ENCODE measurements around the gene DNAL1. TPM values are rescaled to one million over a fixed set of nuclear protein-coding genes. Genes with fewer than 3 reads are reported as not detected.

DNAL1 gene
- total and polyA plus RNA-seq, 2 of the 4 experiments (the other 2 are of a cell fraction): 4.5 to 5.4 TPM

- Histone ChIP-seq H3K4me2 (ENCODE audit: low read depth, low read length) (no peak overlapping the region), H3K56ac (ENCODE audit: extremely low read depth, insufficient read depth, low read length) (no peak overlapping the region), H2BK15ac (ENCODE audit: low read depth, low read length) (no peak overlapping the region), H2AFZ (replicated peaks; ENCODE audit: low read length, poor library complexity) (no peak overlapping the region), H3K79me1 (ENCODE audit: low read depth in 1 of 2, low read length in 2 of 2) (no peaks in the 10 kb centered on the region), H4K8ac (ENCODE audit: low read depth in 2 of 2, low read length in 2 of 2) (no peak overlapping the region), H3K27ac (ENCODE audit: insufficient read depth, low read length) (no peak overlapping the region), H3K9me1 (ENCODE audit: insufficient read depth, low read length) (no peaks in the 10 kb centered on the region), H2AK9ac (replicated peaks; ENCODE audit: low read depth, low read length, poor library complexity) (no peak overlapping the region), H3K14ac (replicated peaks; ENCODE audit: low read depth, low read length) (no peak overlapping the region), H4K91ac (ENCODE audit: insufficient read depth, low read depth, low read length) (no peak overlapping the region), H3K23ac (ENCODE audit: low read depth, low read length) (no peak overlapping the region), H3K18ac (ENCODE audit: low read depth, low read length) (no peak overlapping the region), H3K9me3 (ENCODE audit: control insufficient read depth, insufficient read depth, low read length) (no peaks in the 10 kb centered on the region), H3K4ac (ENCODE audit: low read depth, low read length) (no peak overlapping the region), H2BK5ac (ENCODE audit: low read depth, low read length, poor library complexity, severe bottlenecking) (no peak overlapping the region), H3K4me3 (ENCODE audit: insufficient read depth, low read depth, low read length) (no peak overlapping the region), H3K4me1 (ENCODE audit: control insufficient read depth, insufficient read depth, low read length) (no peaks in the 10 kb centered on the region), H2BK120ac (ENCODE audit: low read depth, low read length) (no peak overlapping the region), H4K5ac (ENCODE audit: low read depth, low read length) (no peak overlapping the region), H3K27me3 (ENCODE audit: control insufficient read depth, insufficient read depth, low read length) (peaks cover 8% of the 10 kb centered on the region), H2BK20ac (ENCODE audit: low read depth, low read length) (no peak overlapping the region), H3K9ac (ENCODE audit: low read depth, low read length) (no peak overlapping the region), H3K36me3 (ENCODE audit: control insufficient read depth, insufficient read depth, low read length) (no peaks in the 10 kb centered on the region), H4K20me1 (ENCODE audit: insufficient read depth, low read length) (no peaks in the 10 kb centered on the region), H2AK5ac (ENCODE audit: low read depth, low read length) (no peak overlapping the region)
- intact Hi-C loops (cut with micrococcal nuclease) (no loop called here), in situ Hi-C loops (cut with MboI; ENCODE audit: low sequenced_read_pairs) (no loop called here), dilution Hi-C loops (cut with HindIII; ENCODE audit: low sequenced_read_pairs, unreplicated experiment) (no loop called here)
- TF ChIP-seq NFE2L2 (IDR thresholded peaks at IDR 0.05; ENCODE audit: low read depth, low read length) (no peak), RAD21 (IDR thresholded peaks at IDR 0.05; ENCODE audit: low read length) (no peak), MAZ (IDR thresholded peaks at IDR 0.05; ENCODE audit: borderline replicate concordance, low read depth, low read length) (no peak), ELK1 (IDR thresholded peaks at IDR 0.05; ENCODE audit: borderline replicate concordance, low read depth, low read length) (no peak), POLR2A (IDR thresholded peaks at IDR 0.05; ENCODE audit: low read depth, low read length) (no peak), CHD1 (IDR thresholded peaks at IDR 0.05; ENCODE audit: low read depth, low read length) (no peak), MXI1 (IDR thresholded peaks at IDR 0.05; ENCODE audit: borderline replicate concordance, low read depth, low read length) (no peak), USF2 (IDR thresholded peaks at IDR 0.05; ENCODE audit: low read depth, low read length) (no peak), FOS (IDR thresholded peaks at IDR 0.05; ENCODE audit: low read depth, low read length) (no peak), CTCF (conservative IDR thresholded peaks at IDR 0.05; ENCODE audit: low read depth, low read length) (no peak), RFX5 (IDR thresholded peaks at IDR 0.05; ENCODE audit: low read depth, low read length) (no peak), BHLHE40 (IDR thresholded peaks at IDR 0.05; ENCODE audit: low read depth, low read length) (no peak), RCOR1 (IDR thresholded peaks at IDR 0.05; ENCODE audit: insufficient replicate concordance, low read length) (no peak), SMC3 (IDR thresholded peaks at IDR 0.05; ENCODE audit: low read depth, low read length) (no peak)
- POLR2A ChIA-PET (ENCODE audit: unreplicated experiment): no interaction called here
- DNase-seq (no peak), ATAC-seq (ENCODE audit: low read depth) (no peak)
- WGBS, 2 experiments (ENCODE audit: extremely low coverage in 2 of 2, insufficient read length in 1 of 2): no CpG with 5 or more reads among the region's 4 CpGs
- CTCF ChIA-PET: no interaction called here
- BruUV-seq (replicated peaks): no TSS peak
Measured at GRCh38 chr14:73623504-73624054, 21.2 kb upstream of the DNAL1 start.

Measured in IMR-90 (cell line).